Smooth muscle cell (in vitro differentiated cells): ENCODE data around the gene ADAM15. TPM values are rescaled to one million over a fixed set of nuclear protein-coding genes. Genes with fewer than 3 reads are reported as not detected.

Source experiments
- DNase-seq: peaks from one replicate; lab custom pipeline; 2025; ENCODE audit not compliant: unreplicated experiment; lab: John Stamatoyannopoulos, UW
- H2AFZ ChIP-seq: fragments of 200-600 bp; sonication (generic); 2 replicates; pipeline ENCODE4 v1.6.0; 2016; ENCODE audit warnings: antibody characterized with exemption, low read depth, mild to moderate bottlenecking
- H3F3A ChIP-seq: fragments of 200-600 bp; sonication (generic); 2 replicates; pipeline ENCODE4 v1.6.0; 2017; ENCODE audit warnings: antibody characterized with exemption, low read depth
- H3K27ac ChIP-seq: fragments of 200-600 bp; sonication (generic); 2 replicates; pipeline ENCODE4 v1.5.1; 2016; ENCODE audit warnings: low read depth, mild to moderate bottlenecking
- H3K27me3 ChIP-seq: fragments of 200-600 bp; sonication (generic); 2 replicates; pipeline ENCODE4 v1.6.1; 2016; ENCODE audit warnings: low read depth, mild to moderate bottlenecking
- H3K36me3 ChIP-seq: fragments of 200-600 bp; sonication (generic); 2 replicates; pipeline ENCODE4 v1.5.1; 2016; ENCODE audit warnings: low read depth
- H3K4me1 ChIP-seq: fragments of 200-600 bp; sonication (generic); 2 replicates; pipeline ENCODE4 v1.5.1; 2016; ENCODE audit warnings: low read depth
- H3K4me2 ChIP-seq: fragments of 200-600 bp; sonication (generic); 2 replicates; pipeline ENCODE4 v1.6.0; 2016; ENCODE audit warnings: mild to moderate bottlenecking
- H3K4me3 ChIP-seq: fragments of 200-600 bp; sonication (generic); 2 replicates; pipeline ENCODE4 v1.5.1; 2016; ENCODE audit warnings: mild to moderate bottlenecking
- H3K79me2 ChIP-seq: fragments of 200-600 bp; sonication (generic); 2 replicates; pipeline ENCODE4 v1.6.0; 2016; ENCODE audit warnings: low read depth, mild to moderate bottlenecking
- H3K9ac ChIP-seq: fragments of 200-600 bp; sonication (generic); 2 replicates; pipeline ENCODE4 v1.6.0; 2016; ENCODE audit warnings: low read depth
- H3K9me3 ChIP-seq: fragments of 200-600 bp; sonication (generic); replicated peaks from 2 replicates; pipeline ENCODE4 v1.5.1; 2016; ENCODE audit warnings: low read depth
- H4K20me1 ChIP-seq: fragments of 200-600 bp; sonication (generic); 2 replicates; pipeline ENCODE4 v1.6.0; 2016; ENCODE audit warnings: low read depth
- CTCF ChIP-seq: fragments of 200-600 bp; sonication (generic); IDR thresholded peaks from 2 replicates; pipeline ENCODE4 v1.5.1; 2017; ENCODE audit warnings: borderline replicate concordance, mild to moderate bottlenecking, antibody characterized with exemption; ENCODE audit not compliant: insufficient read depth, poor library complexity, severe bottlenecking
- WGBS: methylation state at CpG from one replicate; pipeline ENCODE4 v1.1.7; 2016; ENCODE audit warnings: low lambda C conversion rate; 5-methylcytosine and 5-hydroxymethylcytosine counted together
- polyA plus RNA-seq: library from polyadenylated mRNA; unstranded; fragments of >200 nt; fragmentation: Nextera tagmentation; extraction: Ambion mirVana; gene quantifications from 2 replicates; pipeline ENCODE4 v1.2.1, GENCODE V29; 2016
- total RNA-seq: library from RNA; depleted of rRNA; stranded (reverse); fragments of >200 nt; gene quantifications from 2 replicates; pipeline ENCODE4 v1.2.3, GENCODE V29; 2014

The ADAM15 gene
- total and polyA plus RNA-seq, 2 experiments from 2014 or later, result 41.2 to 45.4 TPM

GRCh38 chr1:155066777-155067176 lies 15.7 kb downstream of the ADAM15 start:
- peaks cover 32% of the 10 kb centered on the region for H3K4me1 ChIP-seq
- DNase-seq, result no peak
- H4K20me1 ChIP-seq, result peaks cover 40% of the 10 kb centered on the region
- peaks cover 12% of the 10 kb centered on the region for H3K79me2 ChIP-seq
- WGBS, result 96% methylated on average over 8 of the region's 8 CpGs
- no peak overlapping the region for H3K9ac ChIP-seq
- H3K4me2 ChIP-seq, result no peak overlapping the region
- H3K36me3 ChIP-seq, result no peaks in the 10 kb centered on the region
- H3K9me3 ChIP-seq, result no peaks in the 10 kb centered on the region
- no peak overlapping the region for H2AFZ ChIP-seq
- no peak overlapping the region for H3K4me3 ChIP-seq
- TF ChIP-seq CTCF, result no peak
- H3K27me3 ChIP-seq, result peaks cover 2% of the 10 kb centered on the region
- no peaks in the 10 kb centered on the region for H3F3A ChIP-seq
- H3K27ac ChIP-seq, result no peak overlapping the region

- Histone ChIP-seq H2AFZ (no peak overlapping the region), H3K27me3 (peaks cover 16% of the 10 kb centered on the region), H3K27ac (no peak overlapping the region), H3K79me2 (peaks cover 12% of the 10 kb centered on the region), H3K4me1 (peaks cover 19% of the 10 kb centered on the region), H3K4me3 (no peak overlapping the region), H3K9me3 (no peaks in the 10 kb centered on the region), H4K20me1 (peaks cover 40% of the 10 kb centered on the region), H3K9ac (no peak overlapping the region), H3K36me3 (no peaks in the 10 kb centered on the region), H3F3A (no peaks in the 10 kb centered on the region), H3K4me2 (no peak overlapping the region)
- TF ChIP-seq CTCF, result no peak
- WGBS, result 93% methylated on average over 3 of the region's 3 CpGs
- DNase-seq, result no peak
Observed at GRCh38 chr1:155068599-155068998, 17.5 kb downstream of the ADAM15 start.

GRCh38 chr1:155069551-155070157 lies 18.5 kb downstream of the ADAM15 start:
- no peak overlapping the region for H2AFZ ChIP-seq
- no peak overlapping the region for H3K4me3 ChIP-seq
- no peak for DNase-seq
- no peaks in the 10 kb centered on the region for H3K9me3 ChIP-seq
- peaks cover 6% of the 10 kb centered on the region for H3K79me2 ChIP-seq
- H4K20me1 ChIP-seq, result peaks cover 36% of the 10 kb centered on the region
- TF ChIP-seq CTCF, result no peak
- peaks cover 15% of the 10 kb centered on the region for H3K4me1 ChIP-seq
- H3K4me2 ChIP-seq, result no peak overlapping the region
- no peaks in the 10 kb centered on the region for H3F3A ChIP-seq
- H3K27me3 ChIP-seq, result peaks cover 16% of the 10 kb centered on the region
- no peaks in the 10 kb centered on the region for H3K36me3 ChIP-seq
- 80% methylated on average over 7 of the region's 7 CpGs for WGBS
- H3K27ac ChIP-seq, result no peak overlapping the region
- no peak overlapping the region for H3K9ac ChIP-seq

GRCh38 chr1:155070158-155070621 lies 19.1 kb downstream of the ADAM15 start:
- Histone ChIP-seq H3K27ac (no peak overlapping the region), H3K9ac (no peak overlapping the region), H3K9me3 (no peaks in the 10 kb centered on the region), H3K79me2 (peaks cover under 1% of the 10 kb centered on the region), H3K4me2 (peak overlapping the region; percentile 95), H3K4me1 (peaks cover 15% of the 10 kb centered on the region), H3K27me3 (peaks cover 16% of the 10 kb centered on the region), H2AFZ (no peak overlapping the region), H4K20me1 (peaks cover 30% of the 10 kb centered on the region), H3K36me3 (no peaks in the 10 kb centered on the region), H3F3A (no peaks in the 10 kb centered on the region), H3K4me3 (peak overlapping the region; percentile 46)
- 20% methylated on average over 27 of the region's 28 CpGs for WGBS
- TF ChIP-seq CTCF, result no peak
- no peak for DNase-seq
